Loucy (cell line): ENCODE results near the gene ARID1B.
"Not testable (repeated sequence)": the region's sequence is repeated elsewhere in the genome, so short reads cannot be mapped to it uniquely, and the experiment has no call there.

Source experiments
- H2AFZ ChIP-seq: fragments of 200-600 bp; sonication (generic); 2 replicates; pipeline ENCODE4 v1.6.0; 2016; ENCODE audit warnings: antibody characterized with exemption, mild to moderate bottlenecking, low read length, moderate library complexity
- H3F3A ChIP-seq: fragments of 200-600 bp; 2 replicates; pipeline ENCODE4 v1.6.0; 2016; ENCODE audit warnings: antibody characterized with exemption, low read depth, mild to moderate bottlenecking
- H3K27me3 ChIP-seq: fragments of 200-600 bp; sonication (generic); 2 replicates; pipeline ENCODE4 v1.6.1; 2014; ENCODE audit warnings: low read length, mild to moderate bottlenecking; ENCODE audit not compliant: insufficient read depth, poor library complexity, severe bottlenecking
- H3K36me3 ChIP-seq: fragments of 200-600 bp; sonication (generic); 2 replicates; pipeline ENCODE4 v1.6.1; 2016; ENCODE audit warnings: low read length; ENCODE audit not compliant: insufficient read depth
- H3K4me1 ChIP-seq: fragments of 200-600 bp; sonication (generic); 2 replicates; pipeline ENCODE4 v1.5.1; 2014; ENCODE audit warnings: low read length, mild to moderate bottlenecking; ENCODE audit not compliant: insufficient read depth, poor library complexity, severe bottlenecking
- H3K4me2 ChIP-seq: fragments of 200-600 bp; sonication (generic); 2 replicates; pipeline ENCODE4 v1.6.0; 2014; ENCODE audit warnings: antibody characterized with exemption, low read length, low read depth, mild to moderate bottlenecking; ENCODE audit not compliant: poor library complexity, severe bottlenecking
- H3K4me3 ChIP-seq: fragments of 200-600 bp; sonication (generic); 2 replicates; pipeline ENCODE4 v1.5.1; 2014; ENCODE audit warnings: low read length, mild to moderate bottlenecking, mixed read lengths; ENCODE audit not compliant: poor library complexity, severe bottlenecking
- H3K79me2 ChIP-seq: fragments of 200-600 bp; sonication (generic); 2 replicates; pipeline ENCODE4 v1.6.1; 2014; ENCODE audit warnings: low read length; ENCODE audit not compliant: insufficient read depth
- H3K9ac ChIP-seq: fragments of 200-600 bp; sonication (generic); 2 replicates; pipeline ENCODE4 v1.6.0; 2014; ENCODE audit warnings: mild to moderate bottlenecking, low read depth, low read length, moderate library complexity; ENCODE audit not compliant: poor library complexity, severe bottlenecking
- H3K9me2 ChIP-seq: fragments of 200-600 bp; sonication (generic); replicated peaks from 2 replicates; pipeline ENCODE4 v1.6.1; 2016; ENCODE audit warnings: low read depth, low read length, mixed read lengths
- H3K9me3 ChIP-seq: fragments of 200-600 bp; sonication (generic); 2 replicates; pipeline ENCODE4 v1.6.1; 2014; ENCODE audit warnings: mild to moderate bottlenecking, antibody characterized with exemption, low read length, low read depth; ENCODE audit not compliant: insufficient read depth
- H4K20me1 ChIP-seq: fragments of 200-600 bp; sonication (generic); 2 replicates; pipeline ENCODE4 v1.6.0; 2014; ENCODE audit warnings: antibody characterized with exemption, low read length, mild to moderate bottlenecking; ENCODE audit not compliant: insufficient read depth, poor library complexity, severe bottlenecking
- EZH2phosphoT487 ChIP-seq: fragments of 200-600 bp; IDR thresholded peaks from 2 replicates; pipeline ENCODE4 v1.6.1; 2018; ENCODE audit warnings: antibody characterized with exemption, mild to moderate bottlenecking, moderate library complexity, borderline replicate concordance
- TF ChIP-seq, protein P1 (sequence below): fragments of 200-600 bp; sonication (generic); conservative IDR thresholded peaks from 2 replicates; pipeline ENCODE4 v1.5.1; 2014; ENCODE audit warnings: mild to moderate bottlenecking, antibody characterized with exemption, low read length

ARID1B gene

DNA sequence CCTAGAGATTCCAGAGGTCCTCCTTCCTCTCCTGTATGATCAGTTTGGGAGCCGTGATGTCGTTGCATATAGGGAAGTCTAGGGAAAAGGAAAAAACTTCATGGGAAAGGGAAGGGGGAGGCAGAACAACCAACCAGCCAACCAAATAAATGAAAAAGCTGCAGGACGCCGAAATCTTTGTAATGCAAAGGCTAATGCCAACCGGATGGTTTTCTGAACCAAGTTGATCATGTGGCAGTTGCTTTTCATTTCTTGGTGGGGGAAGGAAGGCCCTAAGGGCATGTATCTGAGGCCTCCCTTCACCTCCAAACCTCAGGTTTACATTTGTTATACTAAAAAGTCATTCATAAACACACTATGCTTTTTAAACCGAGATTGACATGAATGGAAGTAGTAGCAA is 167.2 kb downstream of the ARID1B start:
- peaks cover 31% of the 10 kb centered on the region for H3K4me1 ChIP-seq
- TF ChIP-seq, protein P1, sequence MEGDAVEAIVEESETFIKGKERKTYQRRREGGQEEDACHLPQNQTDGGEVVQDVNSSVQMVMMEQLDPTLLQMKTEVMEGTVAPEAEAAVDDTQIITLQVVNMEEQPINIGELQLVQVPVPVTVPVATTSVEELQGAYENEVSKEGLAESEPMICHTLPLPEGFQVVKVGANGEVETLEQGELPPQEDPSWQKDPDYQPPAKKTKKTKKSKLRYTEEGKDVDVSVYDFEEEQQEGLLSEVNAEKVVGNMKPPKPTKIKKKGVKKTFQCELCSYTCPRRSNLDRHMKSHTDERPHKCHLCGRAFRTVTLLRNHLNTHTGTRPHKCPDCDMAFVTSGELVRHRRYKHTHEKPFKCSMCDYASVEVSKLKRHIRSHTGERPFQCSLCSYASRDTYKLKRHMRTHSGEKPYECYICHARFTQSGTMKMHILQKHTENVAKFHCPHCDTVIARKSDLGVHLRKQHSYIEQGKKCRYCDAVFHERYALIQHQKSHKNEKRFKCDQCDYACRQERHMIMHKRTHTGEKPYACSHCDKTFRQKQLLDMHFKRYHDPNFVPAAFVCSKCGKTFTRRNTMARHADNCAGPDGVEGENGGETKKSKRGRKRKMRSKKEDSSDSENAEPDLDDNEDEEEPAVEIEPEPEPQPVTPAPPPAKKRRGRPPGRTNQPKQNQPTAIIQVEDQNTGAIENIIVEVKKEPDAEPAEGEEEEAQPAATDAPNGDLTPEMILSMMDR = no peak
- no peak for TF ChIP-seq EZH2phosphoT487
- H3K9me3 ChIP-seq = no peaks in the 10 kb centered on the region
- H3K4me2 ChIP-seq = no peak overlapping the region
- no peak overlapping the region for H3K4me3 ChIP-seq
- H3K9me2 ChIP-seq = no peaks in the 10 kb centered on the region
- H3K36me3 ChIP-seq = no peaks in the 10 kb centered on the region
- no peaks in the 10 kb centered on the region for H3F3A ChIP-seq
- peaks cover 68% of the 10 kb centered on the region for H4K20me1 ChIP-seq
- H3K9ac ChIP-seq = no peak overlapping the region
- peaks cover 97% of the 10 kb centered on the region for H3K79me2 ChIP-seq
- H3K27me3 ChIP-seq = no peaks in the 10 kb centered on the region
- no peak overlapping the region for H2AFZ ChIP-seq

DNA sequence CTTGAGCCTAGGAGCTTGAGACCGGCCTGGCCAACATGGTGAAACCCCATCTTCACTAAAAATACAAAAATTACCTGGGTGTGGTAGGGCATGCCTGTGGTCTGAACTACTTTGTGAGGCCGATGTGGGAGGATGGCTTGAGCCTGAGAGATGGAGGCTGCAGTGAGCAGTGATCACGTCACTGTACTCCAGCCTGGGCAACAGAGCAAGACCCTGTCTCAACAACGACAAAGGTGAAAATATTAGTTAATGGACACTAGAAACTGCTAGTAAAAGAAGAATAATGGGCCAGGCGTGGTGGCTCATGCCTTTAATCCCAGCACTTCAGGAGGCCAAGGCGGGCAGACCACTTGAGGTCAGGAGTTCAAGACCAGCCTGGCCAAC is 168.6 kb downstream of the ARID1B start:
- not testable (repeated sequence) for H3K4me2 ChIP-seq, H3K4me3 ChIP-seq, H3K9ac ChIP-seq, H3F3A ChIP-seq, H3K36me3 ChIP-seq, H3K9me3 ChIP-seq, H2AFZ ChIP-seq, H3K27me3 ChIP-seq, H3K9me2 ChIP-seq
- Histone ChIP-seq H3K79me2 (peaks cover 96% of the 10 kb centered on the region), H4K20me1 (peaks cover 67% of the 10 kb centered on the region), H3K4me1 (peaks cover 44% of the 10 kb centered on the region)

DNA sequence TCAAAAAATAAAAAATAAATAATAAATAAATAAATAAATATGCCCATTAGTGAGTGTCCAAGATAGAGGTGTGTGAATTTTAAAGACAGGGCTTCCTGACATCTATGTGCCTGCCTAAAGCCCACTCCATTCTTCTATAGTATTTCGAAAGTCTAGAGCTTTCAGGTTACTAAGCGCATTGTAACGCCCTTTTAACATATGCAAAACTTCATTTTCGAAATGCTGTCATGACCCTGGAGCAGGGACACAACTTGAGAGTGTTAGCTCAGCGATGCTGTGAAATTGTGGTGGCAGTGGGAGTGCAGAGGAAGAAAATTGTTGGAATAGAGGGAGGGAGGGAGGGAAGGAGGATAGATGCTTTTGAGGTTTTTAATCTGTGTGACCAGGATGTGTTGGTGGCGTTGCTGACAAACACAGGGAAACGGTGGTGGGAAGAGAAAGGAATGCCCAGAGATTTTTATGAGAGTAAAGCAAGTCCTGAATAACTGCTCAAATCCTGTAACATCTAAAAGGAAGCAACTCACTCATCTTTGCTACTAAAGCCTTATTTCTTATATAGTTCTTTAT is 169.3 kb downstream of the ARID1B start:
- Histone ChIP-seq H2AFZ (no peak overlapping the region), H3K27me3 (no peaks in the 10 kb centered on the region), H3K4me1 (peaks cover 49% of the 10 kb centered on the region), H3K4me2 (no peak overlapping the region), H4K20me1 (peaks cover 66% of the 10 kb centered on the region), H3K4me3 (no peak overlapping the region), H3K9me2 (no peaks in the 10 kb centered on the region), H3K79me2 (peaks cover 96% of the 10 kb centered on the region), H3K36me3 (no peaks in the 10 kb centered on the region), H3K9ac (no peak overlapping the region), H3F3A (no peaks in the 10 kb centered on the region), H3K9me3 (no peaks in the 10 kb centered on the region)
- no peak for TF ChIP-seq EZH2phosphoT487
- TF ChIP-seq, protein P1 = no peak

DNA sequence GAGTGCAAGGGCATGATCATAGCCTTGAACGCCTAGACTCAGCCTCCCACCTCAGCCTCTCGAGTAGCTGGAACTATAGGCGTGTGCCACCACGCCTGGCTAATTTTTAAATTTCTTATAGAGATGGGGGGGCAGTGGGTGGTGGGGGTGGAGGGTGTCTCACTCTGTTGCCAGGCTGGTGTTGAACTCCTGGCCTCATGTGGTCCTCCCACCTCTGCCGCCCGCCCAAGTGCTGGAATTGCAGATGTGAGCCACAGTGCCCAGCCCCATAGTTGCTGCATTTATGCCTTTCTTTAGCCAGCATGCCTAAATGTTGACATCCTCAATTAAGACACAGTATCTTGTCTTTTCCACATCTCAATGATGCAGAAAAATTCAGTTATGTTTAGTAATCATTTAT is 171.1 kb downstream of the ARID1B start:
- Histone ChIP-seq H4K20me1 (peaks cover 55% of the 10 kb centered on the region), H3K4me3 (no peak overlapping the region), H2AFZ (no peak overlapping the region), H3K4me2 (no peak overlapping the region), H3K79me2 (peaks cover 94% of the 10 kb centered on the region), H3K4me1 (peaks cover 60% of the 10 kb centered on the region), H3F3A (0 out of 2 replicates have a peak, but pooled peaks cover 3% of the 10 kb centered on the region), H3K27me3 (no peaks in the 10 kb centered on the region), H3K9me3 (no peaks in the 10 kb centered on the region), H3K9ac (no peak overlapping the region), H3K36me3 (no peaks in the 10 kb centered on the region), H3K9me2 (no peaks in the 10 kb centered on the region)
- TF ChIP-seq EZH2phosphoT487 = no peak
- TF ChIP-seq, protein P1 = no peak
